Measurements from ENCODE around the gene PPP4R3B.

PPP4R3B gene

GRCh38 chr2:55511508-55512124, 105.8 kb downstream of the PPP4R3B start:
- DNase-seq (ENCODE audit: low spot score), result no peak

- no peak for DNase-seq (ENCODE audit: low spot score)
Measured at GRCh38 chr2:55502590-55503141, 114.8 kb downstream of the PPP4R3B start.

- DNase-seq (ENCODE audit: low spot score), result no peak
Measured at GRCh38 chr2:55500025-55500424, 117.4 kb downstream of the PPP4R3B start.

- no peak for DNase-seq (ENCODE audit: low spot score)
Measured at GRCh38 chr2:55498582-55498981, 118.8 kb downstream of the PPP4R3B start.

Data from COLO829 (cell line).